Testis (tissue), 2 donors: ENCODE measurements around the gene ADPGK.
"Not testable (repeated sequence)": the region's sequence is repeated elsewhere in the genome, so short reads cannot be mapped to it uniquely, and the experiment has no call there.

Experiments
- POLR2A ChIP-seq: fragments of 450-650 bp; IDR thresholded peaks from one replicate; pipeline ENCODE4 v1.6.1; 2017; ENCODE audit warnings: antibody characterized with exemption, mild to moderate bottlenecking, moderate library complexity
- TF ChIP-seq, protein P1 (sequence below), 3 experiments: fragments of 450-650 bp in 2 of 3; fragments of 200-600 bp in 1 of 3; sonication (generic) in 1 of 3; IDR thresholded peaks; one replicate each; pipeline ENCODE4 v1.5.1; 2016 to 2019; ENCODE audit warnings: antibody characterized with exemption in 3 of 3, mild to moderate bottlenecking in 2 of 3, moderate library complexity in 1 of 3

GRCh38 chr15:72807346-72807745, 23.8 kb upstream of the ADPGK start:
- TF ChIP-seq, protein P1, sequence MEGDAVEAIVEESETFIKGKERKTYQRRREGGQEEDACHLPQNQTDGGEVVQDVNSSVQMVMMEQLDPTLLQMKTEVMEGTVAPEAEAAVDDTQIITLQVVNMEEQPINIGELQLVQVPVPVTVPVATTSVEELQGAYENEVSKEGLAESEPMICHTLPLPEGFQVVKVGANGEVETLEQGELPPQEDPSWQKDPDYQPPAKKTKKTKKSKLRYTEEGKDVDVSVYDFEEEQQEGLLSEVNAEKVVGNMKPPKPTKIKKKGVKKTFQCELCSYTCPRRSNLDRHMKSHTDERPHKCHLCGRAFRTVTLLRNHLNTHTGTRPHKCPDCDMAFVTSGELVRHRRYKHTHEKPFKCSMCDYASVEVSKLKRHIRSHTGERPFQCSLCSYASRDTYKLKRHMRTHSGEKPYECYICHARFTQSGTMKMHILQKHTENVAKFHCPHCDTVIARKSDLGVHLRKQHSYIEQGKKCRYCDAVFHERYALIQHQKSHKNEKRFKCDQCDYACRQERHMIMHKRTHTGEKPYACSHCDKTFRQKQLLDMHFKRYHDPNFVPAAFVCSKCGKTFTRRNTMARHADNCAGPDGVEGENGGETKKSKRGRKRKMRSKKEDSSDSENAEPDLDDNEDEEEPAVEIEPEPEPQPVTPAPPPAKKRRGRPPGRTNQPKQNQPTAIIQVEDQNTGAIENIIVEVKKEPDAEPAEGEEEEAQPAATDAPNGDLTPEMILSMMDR (IDR thresholded peaks at IDR 0.05) = not testable (repeated sequence)
- TF ChIP-seq POLR2A = not testable (repeated sequence)
